Occipital lobe (tissue), 1 donor: Measurements from ENCODE around the gene SGF29. TPM values are rescaled to one million over a fixed set of nuclear protein-coding genes. Genes with fewer than 3 reads are reported as not detected.

Source experiments
- total RNA-seq: library from RNA; depleted of rRNA; stranded (reverse); fragments of >200 nt; gene quantifications from one replicate; pipeline ENCODE4 v1.2.3, GENCODE V29; 2014

SGF29 gene
- total RNA-seq, 1 donor from 2014 or later: 10.8 TPM

Other genes with a start within 250 kb of the SGF29 start
- not detected for gene NPIPB6, start 190.4 kb upstream of the SGF29 start, total RNA-seq
- gene EIF3CL, start 150.1 kb upstream of the SGF29 start, total RNA-seq: 60.4 TPM
- gene NPIPB7, start 81.6 kb upstream of the SGF29 start, total RNA-seq: not detected
- 19.3 TPM for gene CLN3, start 61.8 kb upstream of the SGF29 start, total RNA-seq
- not detected for gene APOBR, start 59.3 kb upstream of the SGF29 start, total RNA-seq
- not detected for gene IL27, start 47.1 kb upstream of the SGF29 start, total RNA-seq
- gene NUPR1, start 14.9 kb upstream of the SGF29 start, total RNA-seq: 0.16 TPM
- gene SULT1A2, start 43.1 kb downstream of the SGF29 start, total RNA-seq: not detected
- gene SULT1A1, start 56.1 kb downstream of the SGF29 start, total RNA-seq: 7.3 TPM
- gene NPIPB8, start 84.1 kb downstream of the SGF29 start, total RNA-seq: not detected
- gene EIF3C, start 157.5 kb downstream of the SGF29 start, total RNA-seq: 93.7 TPM
- gene NPIPB9, start 197.9 kb downstream of the SGF29 start, total RNA-seq: 3.1 TPM